OCI-M2 (cell line): ENCODE results near the gene SORCS3.

Experiments used
- DNase-seq: peaks from one replicate; lab custom pipeline; 2025; ENCODE audit not compliant: unreplicated experiment; lab: John Stamatoyannopoulos, UW

SORCS3 gene

GRCh38 chr10:104641187-104641936, at the start of gene SORCS3:
Gene SORCS3, plus strand, starts transcription at chr10:104641290.
- no peak for DNase-seq

DNA sequence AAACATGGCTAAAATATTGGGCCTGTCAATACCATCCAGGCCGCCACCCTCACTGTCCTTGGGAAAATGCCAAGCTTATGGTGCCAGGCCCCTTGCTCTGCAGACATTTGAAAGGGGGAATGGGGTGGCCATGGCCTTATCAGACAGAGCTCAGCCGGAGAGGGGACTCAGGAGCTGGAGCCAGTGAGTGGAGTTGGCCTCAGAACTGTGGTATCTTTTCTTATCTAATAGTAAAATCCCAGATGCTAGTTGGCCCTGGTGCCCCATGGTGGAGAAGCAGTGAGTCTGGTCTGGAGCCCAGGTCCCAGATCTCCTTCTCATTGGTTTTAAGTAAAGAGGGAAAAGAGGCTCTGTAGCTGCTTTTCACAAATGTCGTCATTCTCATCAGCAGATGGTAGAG, 49.6 kb upstream of the SORCS3 start:
- no peak for DNase-seq

DNA sequence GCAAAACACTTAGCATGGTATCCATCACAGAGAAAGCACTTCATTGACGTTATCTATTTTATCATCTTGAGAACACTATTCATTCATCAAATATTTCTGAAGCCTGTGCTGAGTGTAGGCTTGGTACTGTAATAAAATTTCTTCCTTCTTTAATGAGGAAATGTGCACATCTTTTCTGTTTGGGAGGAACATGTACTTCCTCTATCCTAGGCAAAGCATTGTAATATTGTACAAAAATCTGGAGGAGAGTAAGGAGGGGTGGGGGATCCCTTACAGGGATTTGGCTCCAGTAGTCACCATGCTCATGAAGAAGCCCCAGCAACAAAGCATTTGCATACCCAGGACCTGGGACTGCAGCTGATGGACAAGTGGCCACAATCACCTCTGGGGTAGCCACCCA, 39.9 kb upstream of the SORCS3 start:
- DNase-seq = no peak

DNA sequence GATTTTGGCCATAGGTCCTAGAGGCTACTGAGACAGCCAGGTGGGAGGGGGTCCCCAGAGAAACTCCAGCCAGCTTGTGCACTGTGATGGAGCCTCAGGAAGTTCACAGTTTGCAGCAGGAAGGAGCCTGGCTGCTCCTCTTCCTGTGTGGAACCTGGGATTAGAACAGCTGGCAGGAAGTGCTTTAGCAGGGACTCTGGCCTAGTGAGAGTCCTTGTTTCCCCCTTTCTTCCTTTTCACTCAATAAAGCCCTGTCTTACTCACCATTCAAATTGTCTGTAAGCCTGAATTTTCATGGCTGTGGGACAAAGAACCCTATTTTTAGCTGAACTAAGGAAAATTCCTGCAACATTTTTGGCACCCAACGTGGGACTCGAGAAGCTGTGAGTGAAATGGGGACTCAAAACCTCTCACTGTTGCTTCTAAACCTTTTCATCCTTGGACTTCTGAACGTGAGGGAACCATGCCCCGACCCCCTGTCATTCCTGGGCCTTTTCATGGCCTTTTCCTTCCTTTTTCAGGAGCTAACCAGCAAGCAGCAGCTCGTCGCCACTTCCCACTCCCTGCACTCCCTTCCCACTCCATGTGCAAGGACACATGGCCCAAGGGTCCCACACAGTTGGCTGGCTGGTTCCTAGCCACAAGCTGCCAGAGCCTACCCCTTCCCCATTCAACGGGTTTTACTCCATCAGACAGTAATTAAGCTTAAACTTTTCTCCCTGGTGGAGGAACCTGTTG, 32.8 kb upstream of the SORCS3 start:
- DNase-seq = no peak

DNA sequence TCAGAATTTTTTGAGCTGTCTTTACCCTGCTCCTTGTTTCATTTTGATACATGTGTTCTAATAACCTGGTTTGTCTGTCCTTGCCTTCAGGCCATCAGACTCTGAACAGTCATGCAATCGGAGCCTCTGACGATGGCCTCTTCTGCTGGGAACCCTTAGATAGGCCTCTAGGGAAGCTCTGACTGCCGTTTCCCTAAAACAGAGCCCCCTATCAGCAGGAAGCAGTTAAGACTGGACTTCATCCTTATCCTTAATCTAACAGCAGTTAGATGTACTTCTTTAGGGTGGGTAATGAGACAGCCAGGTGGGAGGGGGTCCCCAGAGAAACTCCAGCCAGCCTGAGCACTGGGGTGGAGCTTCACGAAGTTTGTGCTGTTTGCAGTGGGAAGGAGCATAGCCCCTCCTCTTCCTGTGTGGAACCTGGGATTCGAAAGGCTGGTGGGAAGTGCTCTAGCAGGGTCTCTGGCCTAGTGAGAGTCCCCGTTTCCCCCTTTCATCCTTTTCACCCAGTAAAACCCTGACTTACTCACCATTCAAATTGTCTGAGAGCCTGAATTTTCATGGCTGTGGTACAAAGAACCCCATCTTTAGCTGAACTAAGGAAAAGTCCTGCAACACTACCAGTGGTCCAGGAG, 28.4 kb upstream of the SORCS3 start:
- DNase-seq = no peak

- no peak for DNase-seq
Observed at GRCh38 chr10:104613406-104613805, 27.7 kb upstream of the SORCS3 start.

DNA sequence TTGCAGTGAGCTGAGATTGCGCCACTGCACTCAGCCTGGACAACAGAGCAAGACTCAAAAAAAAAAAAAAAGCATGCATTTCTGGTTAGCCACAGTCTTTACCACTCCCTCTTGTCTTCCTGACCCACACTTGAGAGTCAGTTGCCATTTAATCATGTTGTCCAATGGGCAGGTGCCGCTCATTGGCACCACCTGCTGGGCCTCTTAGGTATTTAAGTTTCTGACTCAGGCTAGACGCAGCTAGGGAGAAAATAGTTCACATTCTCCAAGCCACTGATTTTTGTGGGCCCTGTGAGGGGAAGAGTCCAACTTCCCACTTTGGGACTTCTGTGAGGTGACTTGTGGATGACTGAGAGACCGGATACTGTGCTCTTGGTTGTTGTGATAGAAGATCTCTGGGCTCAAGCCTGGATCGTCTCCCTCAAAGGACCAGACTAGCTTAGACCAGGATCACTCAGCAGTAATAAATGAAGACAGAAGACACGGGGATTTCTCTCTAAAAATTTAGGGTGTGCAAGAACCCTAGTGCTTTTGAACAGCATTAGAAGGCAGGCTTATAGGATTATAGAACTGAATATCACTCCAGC, 26.8 kb upstream of the SORCS3 start:
- DNase-seq = no peak

GRCh38 chr10:104615136-104615535, 26.0 kb upstream of the SORCS3 start:
- DNase-seq = no peak

GRCh38 chr10:104617831-104618230, 23.3 kb upstream of the SORCS3 start:
- no peak for DNase-seq

- DNase-seq = no peak
Observed at GRCh38 chr10:104622175-104622574, 18.9 kb upstream of the SORCS3 start.

DNA sequence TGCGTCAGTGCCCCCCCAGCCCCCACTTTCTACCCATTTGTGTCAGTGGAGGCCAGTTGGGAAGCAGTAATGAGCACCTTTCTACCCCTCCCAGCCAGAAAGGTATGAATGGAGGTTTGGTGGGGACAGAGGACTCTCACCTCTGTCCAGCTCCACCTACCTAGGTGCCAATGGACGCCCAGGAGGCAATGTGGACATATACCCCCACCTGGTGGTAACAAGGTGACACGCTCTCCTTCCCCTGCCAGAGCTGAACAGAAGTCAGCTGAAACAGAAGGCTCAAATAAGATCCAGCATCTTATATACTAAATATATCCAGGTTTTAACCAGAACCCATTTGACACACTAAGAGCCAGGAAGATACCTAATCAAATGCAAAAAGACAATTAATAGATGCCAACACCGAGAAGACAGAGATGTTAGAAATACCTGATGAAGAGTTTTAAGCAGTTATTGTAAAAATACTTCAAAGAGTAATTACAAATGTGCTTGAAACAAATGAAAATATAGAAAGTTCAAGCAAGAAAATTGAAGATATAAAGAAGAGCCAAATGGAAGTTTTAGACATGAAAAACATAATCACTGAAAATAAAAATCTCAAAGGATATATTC, 18.4 kb upstream of the SORCS3 start:
- no peak for DNase-seq

- no peak for DNase-seq
Observed at GRCh38 chr10:104630731-104631130, 10.4 kb upstream of the SORCS3 start.

DNA sequence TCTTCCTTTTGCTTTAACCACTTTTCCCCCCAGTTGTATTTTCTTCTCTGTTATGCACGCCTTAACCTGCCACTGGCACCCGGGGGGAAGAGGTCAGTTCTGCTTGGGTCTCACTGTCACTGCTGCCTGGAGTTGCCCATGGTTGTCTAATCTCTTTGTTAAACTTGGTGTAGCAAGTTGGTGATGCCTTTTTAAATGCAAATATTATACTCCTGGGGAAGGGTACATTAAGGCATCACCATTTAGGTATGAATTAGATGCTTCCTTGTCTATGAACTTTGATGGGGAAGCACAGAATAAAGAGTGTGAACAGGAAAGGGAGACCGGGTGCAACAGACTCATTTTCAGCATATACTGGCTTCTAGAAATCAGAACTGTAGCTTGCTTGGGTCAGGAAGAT, 9.1 kb upstream of the SORCS3 start:
- DNase-seq = no peak

DNA sequence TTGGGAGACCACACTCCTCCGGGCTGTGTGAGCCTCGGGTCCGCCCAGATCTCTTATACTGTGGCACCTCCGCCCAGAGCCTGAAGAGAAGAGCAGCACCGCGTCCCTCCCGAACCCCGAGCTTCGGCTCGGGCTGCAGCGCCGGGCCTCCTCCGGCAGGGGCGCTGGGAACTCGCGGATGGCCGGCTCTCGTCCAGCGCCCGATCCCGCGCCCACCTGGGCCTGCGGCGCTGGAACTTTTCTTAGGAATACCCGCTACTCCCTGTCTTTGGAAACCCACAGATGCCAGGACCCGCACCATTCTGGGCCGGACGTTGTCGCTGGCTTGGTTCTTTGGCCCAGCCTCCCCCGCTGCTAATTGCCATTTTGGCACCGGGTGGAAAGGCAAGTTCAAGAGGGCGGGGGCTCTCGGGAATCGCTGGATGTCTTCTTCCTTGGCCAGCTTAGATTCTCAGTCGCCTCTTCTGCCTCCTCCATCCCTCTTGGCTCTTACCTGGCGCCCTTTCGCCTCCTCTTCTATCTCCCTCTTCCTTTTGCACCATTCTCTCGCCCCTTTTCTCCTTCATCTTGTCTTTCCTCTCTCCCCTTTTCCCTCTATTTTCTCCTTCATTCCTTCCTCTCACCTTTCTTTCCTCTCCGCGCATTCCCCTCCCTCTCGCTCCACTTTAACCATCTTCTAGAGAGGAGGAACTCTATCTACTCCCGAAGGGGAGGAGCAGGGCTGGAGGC, 2.1 kb upstream of the SORCS3 start:
- no peak for DNase-seq

DNA sequence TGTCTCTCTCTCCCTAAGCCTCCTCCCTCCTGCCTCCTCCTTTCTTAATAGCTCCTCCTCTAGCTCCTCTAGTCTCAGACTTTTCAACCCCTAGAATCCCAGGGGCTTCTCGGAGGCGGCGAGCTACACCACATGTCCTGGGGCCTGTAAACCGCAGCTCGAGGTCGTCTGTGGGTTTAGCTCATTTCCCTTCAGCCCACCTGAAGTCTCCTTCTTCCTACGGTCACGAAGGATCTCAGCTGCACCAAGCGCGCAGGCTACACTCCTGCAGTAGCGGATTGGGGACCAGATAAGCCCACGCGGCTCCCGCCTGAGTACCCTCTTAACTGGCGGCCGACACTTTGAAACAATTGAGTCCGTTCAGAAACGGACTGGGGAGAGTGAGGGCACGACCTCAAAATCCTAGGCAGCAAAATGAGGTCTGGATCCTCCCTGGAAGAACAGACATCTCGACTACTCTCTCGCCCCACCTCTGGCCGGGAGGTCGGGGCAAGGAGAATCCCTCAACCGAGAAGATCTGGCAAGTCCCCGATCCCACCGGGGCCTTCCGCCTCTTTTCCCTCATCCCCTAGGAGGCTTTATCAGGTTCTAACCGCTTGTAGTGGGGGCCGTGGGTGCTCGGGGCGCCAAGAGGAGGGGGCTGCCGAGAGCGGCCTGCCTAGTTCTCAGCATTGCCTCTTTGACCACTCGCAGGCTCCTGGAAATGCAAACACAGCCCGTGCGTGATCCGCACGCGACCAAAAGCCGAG, 1.3 kb upstream of the SORCS3 start:
- DNase-seq = no peak

GRCh38 chr10:104640339-104641186, 527 bp upstream of the SORCS3 start:
- no peak for DNase-seq

DNA sequence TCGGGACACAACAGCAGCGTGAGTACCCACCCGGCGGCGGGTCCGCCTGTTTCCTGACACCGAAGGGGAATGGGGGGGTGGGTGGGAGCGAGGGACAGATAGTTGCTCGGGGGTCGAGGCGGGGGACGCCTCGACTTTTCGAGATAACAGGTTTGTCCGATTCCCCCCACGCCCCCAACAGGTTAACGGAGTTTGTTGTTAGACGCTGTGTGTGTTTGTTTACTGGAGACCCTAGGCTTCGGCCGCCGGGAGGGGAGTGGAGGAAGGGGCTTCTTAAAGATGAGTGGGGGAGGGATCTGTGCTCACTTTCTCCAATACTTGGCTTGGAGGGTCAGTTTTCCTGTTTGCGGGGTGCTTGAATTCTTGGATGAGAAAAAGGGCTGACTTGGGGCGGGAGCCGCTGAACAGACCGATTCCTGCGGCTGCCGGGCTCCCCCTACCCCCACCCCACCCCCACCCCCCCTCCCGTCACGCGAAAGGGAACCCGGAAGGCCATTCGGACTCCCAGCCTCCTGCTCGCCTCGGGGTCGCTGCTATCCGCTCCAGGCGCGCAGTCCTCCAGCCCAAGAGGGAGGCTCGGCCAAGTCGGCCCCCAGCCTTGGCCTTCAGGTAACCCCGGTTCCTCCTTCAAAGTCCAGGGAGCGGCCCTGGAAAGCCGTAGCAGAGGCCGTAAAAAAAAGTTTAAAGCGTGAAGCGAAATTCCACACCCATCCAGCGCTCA, 1.0 kb downstream of the SORCS3 start:
- DNase-seq = no peak

DNA sequence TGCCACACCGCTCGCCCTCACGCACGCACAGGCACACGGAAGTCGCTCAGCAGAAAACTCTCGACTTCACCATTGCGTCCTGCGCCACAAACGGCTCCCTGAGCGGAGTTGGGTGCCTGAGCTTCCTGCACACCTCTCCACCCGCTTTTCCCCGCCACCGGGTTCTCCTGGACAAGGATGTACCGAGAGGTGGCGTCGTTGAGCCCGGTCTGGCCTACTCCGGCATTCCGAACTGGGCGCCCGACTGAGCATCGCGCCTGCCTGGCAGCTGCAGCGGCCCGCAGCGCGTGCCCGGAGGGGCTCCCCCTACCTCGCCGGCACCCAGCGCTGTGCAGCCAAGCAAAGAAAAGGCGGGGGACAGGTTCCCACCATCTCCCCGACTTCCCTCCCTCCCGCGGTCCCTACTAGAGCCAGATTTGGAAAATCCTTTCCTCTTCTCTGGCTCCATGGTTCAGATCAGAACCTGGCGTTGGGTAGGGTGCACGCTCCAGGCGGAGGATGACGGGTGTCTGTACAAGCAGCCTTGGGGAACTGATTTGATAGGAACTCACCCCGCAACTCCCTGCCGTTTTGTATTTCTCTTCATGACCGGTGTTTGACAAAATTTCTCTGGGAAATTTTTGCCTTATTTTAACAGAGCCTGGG, 1.7 kb downstream of the SORCS3 start:
- no peak for DNase-seq
